ENCODE measurements around the gene TPST2.

GRCh38 chr22:26515931-26516330 lies 74.0 kb downstream of the TPST2 start:
- TF ChIP-seq POLR2AphosphoS5 (IDR thresholded peaks at IDR 0.05; ENCODE audit: insufficient read depth, low read depth, low read length) = no peak
- TF ChIP-seq CTCF (IDR thresholded peaks at IDR 0.05; ENCODE audit: extremely low read depth in 1 of 2, insufficient read depth in 1 of 2, low read depth in 1 of 2, low read length in 2 of 2) = no peak
- TF ChIP-seq POLR2A (IDR thresholded peaks at IDR 0.05; ENCODE audit: low read depth, low read length) = no peak
- TF ChIP-seq EZH2 (IDR thresholded peaks at IDR 0.05; ENCODE audit: borderline replicate concordance, low read depth, low read length, severe bottlenecking) = no peak
- TF ChIP-seq MAX (IDR thresholded peaks at IDR 0.05; ENCODE audit: insufficient read depth, insufficient read length) = no peak
- no peak for TF ChIP-seq GATA2 (IDR thresholded peaks at IDR 0.05; ENCODE audit: insufficient read depth, insufficient read length, low read depth, low read length)
- no peak for TF ChIP-seq MYC (IDR thresholded peaks at IDR 0.05; ENCODE audit: low read depth, low read length)
- TF ChIP-seq FOS (IDR thresholded peaks at IDR 0.05; ENCODE audit: borderline replicate concordance, insufficient read depth, low read length) = no peak
- no peak for TF ChIP-seq JUN (IDR thresholded peaks at IDR 0.05; ENCODE audit: borderline replicate concordance, insufficient read depth, insufficient read length, low read depth)
